GM12878 (cell line): Measurements from ENCODE around the gene RAB2B. TPM values are rescaled to one million over a fixed set of nuclear protein-coding genes. Genes with fewer than 3 reads are reported as not detected.
A peak's percentile ranks its signal among the peaks of the same experiment; 100 is the strongest.

Source experiments
- ATAC-seq: fragments of 200-7000 bp; cut with Tn5 transposase; 3 replicates; pipeline ENCODE4 v1.9.1; 2020; ENCODE audit warnings: mild to moderate bottlenecking, moderate library complexity
- BruUV-seq: library from RNA; stranded (reverse); fragments of 400-500 nt; replicated peaks from 2 replicates; lab custom pipeline; 2021; lab: Mats Ljungman, UMichigan
- CTCF ChIA-PET: fragments of 300-600 bp; sonication (Branson Sonifier 250); formaldehyde crosslinking; extraction: SDS; loops from one replicate; lab custom pipeline; 2021; ENCODE audit warnings: inconsistent platforms; lab: Yijun Ruan, JAX
- POLR2A ChIA-PET: fragments of 350-600 bp; formaldehyde crosslinking; extraction: SDS; loops from one replicate; lab custom pipeline; 2021; ENCODE audit warnings: inconsistent platforms; lab: Charles Lee
- RAD21 ChIA-PET: fragments of 300-600 bp; sonication (Branson Sonifier 250); formaldehyde crosslinking; loops from one replicate; lab custom pipeline; 2023; ENCODE audit warnings: antibody characterized with exemption; ENCODE audit not compliant: unreplicated experiment; lab: Charles Lee
- SMC1A ChIA-PET: fragments of 300-600 bp; sonication (Branson Sonifier 250); formaldehyde crosslinking; loops from one replicate; lab custom pipeline; 2023; ENCODE audit not compliant: unreplicated experiment, uncharacterized antibody; lab: Charles Lee
- DNase-seq: peaks from one replicate; pipeline ENCODE4 v3.0.0-alpha.2; 2011; ENCODE audit warnings: low read depth, low spot score
- FAIRE-seq: peaks from 3 replicates; lab custom pipeline; 2011; peaks lifted over from hg19 to GRCh38; lab: Jason Lieb, UNC
- H2AFZ ChIP-seq: 2 replicates; pipeline ENCODE4 v1.6.0; 2011; ENCODE audit warnings: low read depth, low read length, control low read depth; ENCODE audit not compliant: control insufficient read depth
- H3K27ac ChIP-seq: 2 replicates; pipeline ENCODE4 v1.5.1; 2011; ENCODE audit warnings: control low read depth; ENCODE audit not compliant: control insufficient read depth, insufficient read depth
- H3K27me3 ChIP-seq, 2 experiments: replicated peaks in 1 of 2; 2 replicates each; pipeline versions ENCODE4 v1.6.0 to v1.6.1; 2011; ENCODE audit warnings: low read length in 1 of 2; ENCODE audit not compliant: control insufficient read depth in 2 of 2, insufficient read depth in 2 of 2
- H3K36me3 ChIP-seq, 2 experiments: 2 replicates each; pipeline ENCODE4 v1.5.1; 2011; ENCODE audit warnings: low read length in 1 of 2; ENCODE audit not compliant: control insufficient read depth in 2 of 2, insufficient read depth in 2 of 2
- H3K4me1 ChIP-seq: 2 replicates; pipeline ENCODE4 v1.6.1; 2011; ENCODE audit warnings: mild to moderate bottlenecking, low read length, moderate library complexity, mixed read lengths; ENCODE audit not compliant: control insufficient read depth, insufficient read depth
- H3K4me2 ChIP-seq: 2 replicates; pipeline ENCODE4 v1.6.0; 2011; ENCODE audit warnings: control low read depth; ENCODE audit not compliant: control insufficient read depth, insufficient read depth
- H3K4me3 ChIP-seq: fragments of 200-600 bp; sonication (generic); 2 replicates; pipeline ENCODE4 v1.5.1; 2016
- H3K79me2 ChIP-seq: 2 replicates; pipeline ENCODE4 v1.6.0; 2011; ENCODE audit warnings: low read length; ENCODE audit not compliant: control insufficient read depth, insufficient read depth
- H3K9ac ChIP-seq: 2 replicates; pipeline ENCODE4 v1.8.0; 2011; ENCODE audit warnings: low read length, control low read depth, mixed read lengths; ENCODE audit not compliant: control insufficient read depth, insufficient read depth
- H3K9me3 ChIP-seq: replicated peaks from 3 replicates; pipeline ENCODE4 v1.5.1; 2011; ENCODE audit warnings: mild to moderate bottlenecking, low read length; ENCODE audit not compliant: control insufficient read depth, insufficient read depth
- H4K20me1 ChIP-seq: 2 replicates; pipeline ENCODE4 v1.6.0; 2011; ENCODE audit not compliant: control insufficient read depth, insufficient read depth
- CBX3 ChIP-seq: fragments of 200-600 bp; sonication (generic); IDR thresholded peaks from 2 replicates; pipeline ENCODE4 v1.6.1; 2016; ENCODE audit warnings: low read depth, borderline replicate concordance
- ELK1 ChIP-seq: IDR thresholded peaks from 2 replicates; pipeline ENCODE4 v1.6.1; 2012; ENCODE audit warnings: low read depth, low read length, improper control_type of control experiment
- FOS ChIP-seq: IDR thresholded peaks from 3 replicates; pipeline ENCODE4 v1.6.1; 2011; ENCODE audit warnings: borderline replicate concordance; ENCODE audit not compliant: insufficient read length; ENCODE audit errors: extremely low read depth
- JUNB ChIP-seq: IDR thresholded peaks from 2 replicates; pipeline ENCODE4 v1.6.1; 2016; ENCODE audit warnings: antibody characterized with exemption, mild to moderate bottlenecking
- WGBS: methylation state at CpG from one replicate; pipeline ENCODE4 v1.1.6; 2016; ENCODE audit warnings: low lambda C conversion rate; ENCODE audit not compliant: insufficient replicate concordance, insufficient coverage; ENCODE audit errors: missing lambda C conversion rate; 5-methylcytosine and 5-hydroxymethylcytosine counted together
- in situ Hi-C: fragments of 300-500 bp; cut with MboI; formaldehyde crosslinking; loops from 9 replicates; pipeline ENCODE4 v1.14.3; 2018; ENCODE audit warnings: mixed read lengths
- intact Hi-C: fragments of 100-400 bp; cut with micrococcal nuclease; formaldehyde crosslinking; loops from one replicate; pipeline ENCODE4 v1.14.2; 2022; ENCODE audit not compliant: unreplicated experiment
- polyA plus RNA-seq, 11 experiments: library from polyadenylated mRNA; depleted of rRNA in 4 of 11; unstranded in 6 of 11; stranded (reverse) in 5 of 11; fragments of >200 nt; fragmentation: Nextera tagmentation in 4 of 11; fragmentation: Illumina TruSeq in 1 of 11; extraction: Ambion mirVana in 4 of 11; extraction: Trizol in 1 of 11; gene quantifications; 1 replicate in 1 of 11; 2 replicates in 10 of 11; pipeline versions ENCODE4 v1.2.1 to v1.2.3, GENCODE V29; 2011 to 2016; ENCODE audit warnings: inconsistent platforms in 2 of 11, missing spikeins in 2 of 11, low read depth in 1 of 11
- total RNA-seq, 4 experiments: library from RNA; depleted of rRNA in 3 of 4; stranded (reverse); fragments of >200 nt in 3 of 4; fragmentation: Illumina TruSeq in 1 of 4; extraction: Trizol in 1 of 4; gene quantifications; 2 replicates each; pipeline versions ENCODE4 v1.2.1 to v1.2.3, GENCODE V29; 2013 to 2021

RAB2B gene
- total and polyA plus RNA-seq, 10 of the 15 experiments (the other 5 are each of a cell fraction or from before 2014, with no cell fraction given) = 5.6 to 45.1 (median 12.5) TPM

GRCh38 chr14:21509432-21510143 is 32.8 kb upstream of the RAB2B start:
- H3K4me3 ChIP-seq = peak overlapping the region; percentile 94
- intact Hi-C loops = loop anchor here (2.0 kb wide), 1 partner anchor 53 kb away; the partner anchor contains the start of gene CHD8
- H4K20me1 ChIP-seq = no peaks in the 10 kb centered on the region
- SMC1A ChIA-PET = interaction anchor here (0.7 to 8.8 kb wide), 7 partner anchors 10 to 128 kb away, joined by 3 to 48 read pairs (median 3); partner anchors contain the start of gene SALL2
- in situ Hi-C loops = no loop called here
- no peaks in the 10 kb centered on the region for H3K9me3 ChIP-seq
- no peak overlapping the region for H2AFZ ChIP-seq
- DNase-seq = no peak
- H3K4me1 ChIP-seq = peaks cover 10% of the 10 kb centered on the region
- no TSS peak for BruUV-seq
- peak overlapping the region; percentile 96 for H3K4me2 ChIP-seq
- H3K79me2 ChIP-seq = peaks cover 54% of the 10 kb centered on the region
- TF ChIP-seq ELK1 (no peak), JUNB (0 out of 2 replicates have a peak, but pooled peaks have one; percentile 14), FOS (no peak), CBX3 (no peak)
- no peak for FAIRE-seq
- CTCF ChIA-PET = interaction anchor here (0.6 to 8.0 kb wide), 6 partner anchors 10 to 73 kb away, joined by 3 to 80 read pairs (median 5); partner anchors contain the start of gene SALL2
- POLR2A ChIA-PET = interaction anchor here (0.6 to 4.1 kb wide), 4 partner anchors 11 to 239 kb away, joined by 3 to 35 read pairs (median 8); partner anchors contain the start of gene SALL2
- H3K36me3 ChIP-seq = peaks cover 0 to 2% of the 10 kb centered on the region in 2 experiments; a peak in 1 of 4 replicates
- peak overlapping the region; percentile 93 for H3K9ac ChIP-seq
- peak overlapping the region; percentile 82; the same call in 1 of the 2 replicates for H3K27ac ChIP-seq
- H3K27me3 ChIP-seq = no peaks in the 10 kb centered on the region
- WGBS = 46% methylated on average over 6 of the region's 6 CpGs
- RAD21 ChIA-PET = interaction anchor here (1.1 to 3.7 kb wide), 3 partner anchors 11 to 47 kb away, joined by 4 to 31 read pairs (median 6); no protein-coding TSS in a partner anchor
- no peak for ATAC-seq
